ENCODE results near the gene ERBB4.

Gene ERBB4

DNA sequence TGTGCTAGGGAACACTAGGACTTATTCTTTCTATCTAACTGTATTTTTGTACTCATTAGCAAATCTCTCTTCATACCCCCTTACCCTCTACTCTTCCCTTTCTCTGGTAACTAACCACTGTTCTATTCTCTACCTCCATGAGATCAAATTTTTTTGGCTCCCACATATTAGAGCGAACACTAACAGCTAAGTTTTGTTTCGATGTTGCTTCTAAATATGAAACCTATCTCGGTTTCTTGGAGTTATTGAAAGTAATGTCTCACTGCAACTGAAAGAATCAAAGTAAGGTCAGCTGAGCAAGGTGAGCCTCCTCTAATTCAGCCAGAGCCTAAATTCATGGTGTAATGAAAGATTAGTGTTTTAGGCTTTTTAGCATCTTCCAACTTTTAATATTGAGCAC is 1024.6 kb downstream of the ERBB4 start:
- peaks cover 37% of the 10 kb centered on the region for H3K4me1 ChIP-seq
- H3K36me3 ChIP-seq (replicated peaks), result no peaks in the 10 kb centered on the region
- in situ Hi-C loops (cut with MboI; ENCODE audit: low sequenced_read_pairs), result no loop called here
- H3K27me3 ChIP-seq (ENCODE audit: low read depth), result no peaks in the 10 kb centered on the region
- no peak overlapping the region for H3K4me3 ChIP-seq
- no peak for DNase-seq (ENCODE audit: low spot score in 2 of 2)
- H3K9me3 ChIP-seq, result no peaks in the 10 kb centered on the region

DNA sequence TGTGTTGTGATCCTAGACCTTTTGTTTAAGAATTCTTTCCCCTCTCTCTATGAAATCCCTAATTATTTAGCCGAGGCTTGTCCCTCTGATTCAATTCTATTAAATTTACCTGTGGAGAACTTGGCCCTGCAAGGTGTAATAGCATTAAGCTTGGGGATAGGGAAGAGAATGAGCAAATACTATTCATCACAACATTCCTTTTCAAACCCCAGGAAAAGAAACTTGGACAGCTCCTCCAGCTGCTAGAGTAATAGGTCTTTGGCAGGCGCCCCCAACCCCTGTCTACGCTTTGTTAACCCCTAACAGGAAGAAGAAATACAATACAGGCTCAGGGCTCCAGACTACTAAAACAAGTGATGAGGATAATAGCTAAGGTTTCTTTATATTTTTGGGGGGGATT is 1025.2 kb downstream of the ERBB4 start:
- in situ Hi-C loops (cut with MboI; ENCODE audit: low sequenced_read_pairs), result no loop called here
- Histone ChIP-seq H3K27me3 (ENCODE audit: low read depth) (no peaks in the 10 kb centered on the region), H3K36me3 (replicated peaks) (no peaks in the 10 kb centered on the region), H3K4me1 (peaks cover 37% of the 10 kb centered on the region), H3K4me3 (no peak overlapping the region), H3K9me3 (no peaks in the 10 kb centered on the region)
- no peak for DNase-seq (ENCODE audit: low spot score in 2 of 2)

GRCh38 chr2:211512806-211513205 is 1025.8 kb downstream of the ERBB4 start:
- H3K9me3 ChIP-seq, result no peaks in the 10 kb centered on the region
- H3K27me3 ChIP-seq (ENCODE audit: low read depth), result no peaks in the 10 kb centered on the region
- peak in 1 of 2 experiments; percentile 37 for DNase-seq (ENCODE audit: low spot score in 2 of 2)
- no peak overlapping the region for H3K4me3 ChIP-seq
- H3K4me1 ChIP-seq, result peaks cover 37% of the 10 kb centered on the region
- no peaks in the 10 kb centered on the region for H3K36me3 ChIP-seq (replicated peaks)
- in situ Hi-C loops (cut with MboI; ENCODE audit: low sequenced_read_pairs), result no loop called here

GRCh38 chr2:211503856-211504255 is 1034.7 kb downstream of the ERBB4 start:
- Histone ChIP-seq H3K9me3 (no peaks in the 10 kb centered on the region), H3K36me3 (replicated peaks) (no peaks in the 10 kb centered on the region), H3K27me3 (ENCODE audit: low read depth) (no peaks in the 10 kb centered on the region), H3K4me1 (peaks cover 11% of the 10 kb centered on the region; the same call in 1 of the 2 replicates), H3K4me3 (no peak overlapping the region)
- no peak for DNase-seq (ENCODE audit: low spot score in 2 of 2)
- in situ Hi-C loops (cut with MboI; ENCODE audit: low sequenced_read_pairs), result no loop called here

GRCh38 chr2:211503198-211503597 is 1035.4 kb downstream of the ERBB4 start:
- DNase-seq (ENCODE audit: low spot score in 2 of 2), result no peak
- H3K9me3 ChIP-seq, result no peaks in the 10 kb centered on the region
- in situ Hi-C loops (cut with MboI; ENCODE audit: low sequenced_read_pairs), result no loop called here

GRCh38 chr2:211498551-211499205 is 1039.9 kb downstream of the ERBB4 start:
- Histone ChIP-seq H3K36me3 (replicated peaks) (no peaks in the 10 kb centered on the region), H3K9me3 (no peaks in the 10 kb centered on the region), H3K27me3 (ENCODE audit: low read depth) (no peaks in the 10 kb centered on the region), H3K4me3 (no peak overlapping the region), H3K4me1 (peaks cover 23% of the 10 kb centered on the region)
- peak; percentile 25 to 93 for DNase-seq (ENCODE audit: low spot score in 2 of 2)
- in situ Hi-C loops (cut with MboI; ENCODE audit: low sequenced_read_pairs), result no loop called here

More at GRCh38 chr2:211503198-211503597, 1035.4 kb downstream of the ERBB4 start:
- H3K4me3 ChIP-seq, result no peak overlapping the region
- H3K36me3 ChIP-seq (replicated peaks), result no peaks in the 10 kb centered on the region
- no peaks in the 10 kb centered on the region for H3K27me3 ChIP-seq (ENCODE audit: low read depth)
- H3K4me1 ChIP-seq, result peaks cover 15% of the 10 kb centered on the region

- in situ Hi-C loops (cut with MboI; ENCODE audit: low sequenced_read_pairs), result no loop called here
- DNase-seq (ENCODE audit: low spot score in 2 of 2), result no peak
- no peak overlapping the region for H3K4me3 ChIP-seq
- H3K9me3 ChIP-seq, result no peaks in the 10 kb centered on the region
- H3K4me1 ChIP-seq, result peaks cover 23% of the 10 kb centered on the region
- H3K36me3 ChIP-seq (replicated peaks), result no peaks in the 10 kb centered on the region
- H3K27me3 ChIP-seq (ENCODE audit: low read depth), result no peaks in the 10 kb centered on the region
Measured at GRCh38 chr2:211495339-211495738, 1043.3 kb downstream of the ERBB4 start.

DNA sequence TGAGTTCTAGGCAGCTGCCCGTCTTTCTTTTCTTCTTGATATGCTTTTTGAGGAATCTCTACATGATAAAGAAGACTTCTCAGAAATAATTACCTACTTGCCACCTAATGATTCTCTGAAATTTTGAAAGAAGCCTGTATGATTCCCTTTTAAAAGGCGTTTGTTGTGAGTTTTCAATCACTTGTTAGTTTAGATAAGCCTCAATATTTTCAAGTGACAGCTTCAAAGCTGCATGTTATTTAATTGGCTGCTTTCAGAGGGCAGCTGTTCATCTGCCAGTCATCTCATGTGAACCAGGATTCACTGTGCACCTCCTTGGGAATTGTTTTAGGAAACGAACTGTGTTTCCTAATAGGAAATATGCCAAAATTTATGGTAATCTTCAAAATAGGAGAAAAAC is 1044.1 kb downstream of the ERBB4 start:
- in situ Hi-C loops (cut with MboI; ENCODE audit: low sequenced_read_pairs), result no loop called here
- no peak for DNase-seq (ENCODE audit: low spot score in 2 of 2)

DNA sequence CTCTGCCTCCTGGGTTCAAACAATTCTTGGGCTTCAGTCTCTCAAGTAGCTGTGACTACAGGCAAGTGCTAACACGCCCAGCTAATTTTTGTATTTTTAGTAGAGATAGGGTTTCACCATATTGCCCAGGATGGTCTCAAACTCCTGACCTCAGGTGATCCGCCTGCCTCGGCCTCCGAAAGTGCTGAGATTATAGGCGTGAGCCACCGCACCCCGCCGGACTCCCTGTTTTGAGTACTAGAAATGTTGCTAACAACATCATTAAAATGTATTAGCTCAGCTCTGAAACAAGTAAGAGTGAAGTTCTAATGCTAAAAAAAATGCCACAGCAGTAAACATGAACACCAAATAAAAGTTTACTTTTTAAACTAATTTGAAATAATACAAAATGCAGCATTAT is 1044.5 kb downstream of the ERBB4 start:
- no peak for DNase-seq (ENCODE audit: low spot score in 2 of 2)
- in situ Hi-C loops (cut with MboI; ENCODE audit: low sequenced_read_pairs), result no loop called here

More for the DNA sequence above, 1044.1 kb downstream of the ERBB4 start:
- Histone ChIP-seq H3K27me3 (ENCODE audit: low read depth) (no peaks in the 10 kb centered on the region), H3K4me3 (no peak overlapping the region), H3K9me3 (no peaks in the 10 kb centered on the region), H3K36me3 (replicated peaks) (no peaks in the 10 kb centered on the region), H3K4me1 (peaks cover 16% of the 10 kb centered on the region)

GRCh38 chr2:211487733-211488132 is 1050.9 kb downstream of the ERBB4 start:
- Histone ChIP-seq H3K4me3 (no peak overlapping the region), H3K36me3 (replicated peaks) (no peaks in the 10 kb centered on the region), H3K9me3 (no peaks in the 10 kb centered on the region), H3K4me1 (peaks cover 20% of the 10 kb centered on the region), H3K27me3 (ENCODE audit: low read depth) (no peaks in the 10 kb centered on the region)
- DNase-seq (ENCODE audit: low spot score in 2 of 2), result peak; percentile 32 to 62
- in situ Hi-C loops (cut with MboI; ENCODE audit: low sequenced_read_pairs), result no loop called here

More for the DNA sequence above, 1044.5 kb downstream of the ERBB4 start:
- Histone ChIP-seq H3K4me3 (no peak overlapping the region), H3K9me3 (no peaks in the 10 kb centered on the region), H3K27me3 (ENCODE audit: low read depth) (no peaks in the 10 kb centered on the region), H3K4me1 (peaks cover 16% of the 10 kb centered on the region), H3K36me3 (replicated peaks) (no peaks in the 10 kb centered on the region)

GRCh38 chr2:211479536-211480150 is 1059.0 kb downstream of the ERBB4 start:
- in situ Hi-C loops (cut with MboI; ENCODE audit: low sequenced_read_pairs), result no loop called here

DNA sequence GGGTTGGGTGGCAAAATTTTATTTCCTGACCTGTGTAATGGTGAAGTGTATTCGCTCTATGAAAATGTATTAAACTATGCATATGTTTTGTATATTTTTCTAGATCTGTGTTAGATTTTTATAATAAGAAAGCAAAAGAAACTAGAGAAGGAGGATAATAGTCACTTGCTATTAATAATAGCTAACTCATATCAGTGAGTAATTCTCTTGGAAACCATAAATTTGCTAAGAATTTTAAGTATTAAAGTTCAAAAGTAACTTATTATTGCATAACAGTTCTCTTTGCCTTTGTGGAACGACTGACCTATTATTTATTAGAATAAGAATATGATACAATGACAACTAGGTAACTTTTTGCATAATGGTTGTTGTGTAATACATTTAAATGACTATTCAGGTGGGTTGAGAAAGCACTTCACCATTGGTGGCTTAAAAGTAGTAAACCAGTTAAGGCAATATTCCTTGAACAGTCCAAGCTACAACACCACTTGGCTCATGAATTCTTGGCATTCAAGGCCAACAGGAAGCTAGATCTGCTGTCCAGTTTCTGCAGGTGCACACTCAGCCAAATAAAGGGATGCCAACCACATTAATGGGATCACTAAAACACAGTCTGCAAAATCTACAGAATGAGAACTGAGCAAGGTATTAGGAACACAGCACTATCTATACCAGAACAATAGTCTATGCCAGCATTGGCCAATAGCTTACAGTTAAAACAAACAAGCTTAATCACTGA is 1060.9 kb downstream of the ERBB4 start:
- no peaks in the 10 kb centered on the region for H3K36me3 ChIP-seq (replicated peaks)
- no peak for DNase-seq (ENCODE audit: low spot score in 2 of 2)
- no peaks in the 10 kb centered on the region for H3K27me3 ChIP-seq (ENCODE audit: low read depth)
- no peaks in the 10 kb centered on the region for H3K9me3 ChIP-seq
- no peak overlapping the region for H3K4me3 ChIP-seq
- in situ Hi-C loops (cut with MboI; ENCODE audit: low sequenced_read_pairs), result no loop called here
- H3K4me1 ChIP-seq, result no peaks in the 10 kb centered on the region; the same call in 1 of the 2 replicates

More at GRCh38 chr2:211479536-211480150, 1059.0 kb downstream of the ERBB4 start:
- Histone ChIP-seq H3K36me3 (replicated peaks) (no peaks in the 10 kb centered on the region), H3K4me1 (no peaks in the 10 kb centered on the region; the same call in 1 of the 2 replicates), H3K27me3 (ENCODE audit: low read depth) (no peaks in the 10 kb centered on the region), H3K4me3 (no peak overlapping the region), H3K9me3 (no peaks in the 10 kb centered on the region)
- DNase-seq (ENCODE audit: low spot score in 2 of 2), result no peak

- DNase-seq (ENCODE audit: low spot score in 2 of 2), result no peak
- Histone ChIP-seq H3K36me3 (replicated peaks) (no peaks in the 10 kb centered on the region), H3K9me3 (no peaks in the 10 kb centered on the region), H3K4me3 (no peak overlapping the region), H3K4me1 (no peaks in the 10 kb centered on the region; the same call in 1 of the 2 replicates), H3K27me3 (ENCODE audit: low read depth) (no peaks in the 10 kb centered on the region)
- in situ Hi-C loops (cut with MboI; ENCODE audit: low sequenced_read_pairs), result no loop called here
Measured at GRCh38 chr2:211473116-211473515, 1065.5 kb downstream of the ERBB4 start.

DNA sequence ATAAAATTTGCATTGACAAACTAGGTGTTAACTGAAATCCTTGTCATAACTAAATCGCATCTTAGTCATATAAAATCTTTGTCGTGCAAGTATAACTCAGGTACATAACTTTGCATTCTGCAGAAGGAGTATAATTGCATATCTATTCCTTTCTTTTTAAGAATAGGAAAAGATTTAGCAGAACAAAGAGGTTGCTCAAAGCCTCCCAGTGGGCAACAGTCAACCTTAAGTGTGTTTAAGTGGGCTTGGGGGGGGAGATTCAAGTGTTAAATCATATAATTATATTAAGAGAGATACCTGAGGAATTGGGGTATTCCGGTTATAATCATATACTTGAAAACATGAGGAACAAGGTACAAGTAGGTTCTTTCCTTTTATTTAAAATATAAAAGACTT is 1068.9 kb downstream of the ERBB4 start:
- Histone ChIP-seq H3K27me3 (ENCODE audit: low read depth) (no peaks in the 10 kb centered on the region), H3K9me3 (no peaks in the 10 kb centered on the region), H3K4me1 (no peaks in the 10 kb centered on the region), H3K4me3 (no peak overlapping the region), H3K36me3 (replicated peaks) (no peaks in the 10 kb centered on the region)
- no peak for DNase-seq (ENCODE audit: low spot score in 2 of 2)
- in situ Hi-C loops (cut with MboI; ENCODE audit: low sequenced_read_pairs), result no loop called here

Data from HAP-1 (cell line).